ENCODE measurements around the gene SERPINA6. TPM values are rescaled to one million over a fixed set of nuclear protein-coding genes. Genes with fewer than 3 reads are reported as not detected.

The SERPINA6 gene
- total and polyA plus RNA-seq, 7 donors = not detected

DNA sequence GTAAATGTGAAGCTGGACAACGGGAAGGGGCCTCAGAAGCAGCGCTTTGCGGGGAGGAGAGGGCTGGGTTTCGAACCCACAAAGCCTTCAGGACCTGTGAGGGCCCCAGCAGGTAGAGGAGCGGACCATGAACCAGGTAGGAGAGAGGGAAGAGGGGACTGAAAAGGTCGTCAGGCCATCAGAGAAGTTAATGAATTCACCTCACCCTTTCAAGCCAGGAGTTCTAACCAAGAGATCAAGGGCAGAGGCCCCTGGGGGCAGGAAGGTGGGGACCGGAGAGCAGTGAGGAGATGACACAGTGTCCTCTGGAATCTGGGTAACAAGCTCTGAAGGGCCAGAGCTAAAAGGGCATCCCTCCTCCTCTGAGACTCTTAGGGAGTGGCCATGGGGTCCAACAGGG is 45.8 kb upstream of the SERPINA6 start:
- Histone ChIP-seq H3K9me3 (no peaks in the 10 kb centered on the region), H3K4me3 (no peak overlapping the region), H3K4me1 (no peaks in the 10 kb centered on the region), H3K36me3 (ENCODE audit: insufficient read depth in 1 of 2, low read depth in 1 of 2) (no peaks in the 10 kb centered on the region), H3K27ac (no peak overlapping the region), H3K27me3 (ENCODE audit: insufficient read depth in 3 of 3, low read length in 2 of 3) (peaks cover 0 to 4% (median 3%) of the 10 kb centered on the region in 3 donors)
- TF ChIP-seq CTCF (IDR thresholded peaks at IDR 0.05) = no peak
- WGBS, 3 donors = 82 to 83% (median 82%) methylated on average over 7 of the region's 7 CpGs
- ATAC-seq = no peak
- DNase-seq = no peak
- intact Hi-C loops (cut with DNase I) = no loop called here

DNA sequence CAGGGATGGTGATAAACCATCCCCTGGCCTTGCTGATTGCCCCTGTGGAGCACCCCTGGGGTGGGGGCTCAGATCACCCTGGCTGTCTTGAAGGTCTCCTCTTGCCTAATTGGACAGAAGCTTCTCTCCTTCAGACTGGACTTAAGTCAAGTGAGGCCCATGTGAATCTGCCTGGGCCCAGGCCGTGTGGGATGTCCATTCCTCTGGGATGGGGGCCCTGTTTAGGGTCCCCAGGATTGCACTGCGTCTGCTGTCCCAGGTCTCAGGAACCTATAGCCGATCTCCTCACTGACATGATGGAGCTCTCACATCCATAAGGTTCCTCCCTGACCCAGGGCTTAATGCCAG is 45.1 kb upstream of the SERPINA6 start:
- peaks cover 0 to 3% (median 2%) of the 10 kb centered on the region in 3 donors for H3K27me3 ChIP-seq (ENCODE audit: insufficient read depth in 3 of 3, low read length in 2 of 3)
- no peak for ATAC-seq
- WGBS, 3 donors = 79 to 85% (median 84%) methylated on average over 3 of the region's 3 CpGs
- H3K27ac ChIP-seq = no peak overlapping the region
- no peak overlapping the region for H3K4me3 ChIP-seq
- TF ChIP-seq CTCF (IDR thresholded peaks at IDR 0.05) = no peak
- H3K9me3 ChIP-seq = no peaks in the 10 kb centered on the region
- H3K4me1 ChIP-seq = no peaks in the 10 kb centered on the region
- DNase-seq = no peak
- no peaks in the 10 kb centered on the region for H3K36me3 ChIP-seq (ENCODE audit: insufficient read depth in 1 of 2, low read depth in 1 of 2)
- intact Hi-C loops (cut with DNase I) = no loop called here

GRCh38 chr14:94367347-94368242 is 44.5 kb upstream of the SERPINA6 start:
- WGBS, 3 donors = 68 to 69% (median 68%) methylated on average over 12 of the region's 12 CpGs
- Histone ChIP-seq H3K4me1 (no peaks in the 10 kb centered on the region), H3K27ac (no peak overlapping the region), H3K27me3 (ENCODE audit: insufficient read depth in 3 of 3, low read length in 2 of 3) (peaks cover 0 to 3% (median 0%) of the 10 kb centered on the region in 3 donors), H3K4me3 (no peak overlapping the region), H3K9me3 (no peaks in the 10 kb centered on the region), H3K36me3 (ENCODE audit: insufficient read depth in 1 of 2, low read depth in 1 of 2) (no peaks in the 10 kb centered on the region)
- ATAC-seq = no peak
- no peak for DNase-seq
- intact Hi-C loops (cut with DNase I) = no loop called here
- TF ChIP-seq CTCF (IDR thresholded peaks at IDR 0.05) = no peak

- no peak for ATAC-seq
- no peak within 1 kb of the TSS for H3K4me3 ChIP-seq
- intact Hi-C loops (cut with DNase I) = no loop called here
Measured at GRCh38 chr14:94366146-94366915, 43.2 kb upstream of the SERPINA6 start, which contains the start of gene SERPINA2. TSS of gene SERPINA2 (minus strand) at chr14:94366698.

More at GRCh38 chr14:94366146-94366915, 43.2 kb upstream of the SERPINA6 start, which contains the start of gene SERPINA2:
- 68 to 81% (median 70%) methylated on average over 14 of the region's 14 CpGs for WGBS, 3 donors
- DNase-seq = no peak
- Histone ChIP-seq H3K4me1 (no peaks in the 10 kb centered on the region), H3K36me3 (ENCODE audit: insufficient read depth in 1 of 2, low read depth in 1 of 2) (no peaks in the 10 kb centered on the region), H3K27me3 (ENCODE audit: insufficient read depth in 3 of 3, low read length in 2 of 3) (peaks cover 0 to 3% (median 0%) of the 10 kb centered on the region in 3 donors), H3K9me3 (no peaks in the 10 kb centered on the region), H3K27ac (no peak within 1 kb of the TSS)
- TF ChIP-seq CTCF (IDR thresholded peaks at IDR 0.05) = no peak
